ENCODE measurements around the gene CD72.

DNA sequence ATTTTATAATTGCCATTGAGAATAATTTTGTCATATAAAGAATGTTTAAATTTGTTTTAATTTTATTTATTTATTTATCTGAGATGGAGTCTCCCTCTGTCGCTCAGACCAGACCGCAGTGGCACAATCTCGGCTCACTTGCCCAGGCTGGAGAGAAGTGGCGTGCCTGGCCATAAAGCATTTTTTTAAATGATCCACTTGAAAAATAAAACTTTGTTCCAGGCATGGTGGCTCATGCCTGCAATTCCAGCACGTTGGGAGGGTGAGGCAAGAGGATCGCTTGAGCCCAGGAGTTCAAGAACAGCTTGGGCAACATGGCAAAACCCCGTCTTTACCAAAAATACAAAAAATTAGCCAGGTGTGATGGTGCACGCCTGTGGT, 34.6 kb upstream of the CD72 start:
- TF ChIP-seq, protein P1, sequence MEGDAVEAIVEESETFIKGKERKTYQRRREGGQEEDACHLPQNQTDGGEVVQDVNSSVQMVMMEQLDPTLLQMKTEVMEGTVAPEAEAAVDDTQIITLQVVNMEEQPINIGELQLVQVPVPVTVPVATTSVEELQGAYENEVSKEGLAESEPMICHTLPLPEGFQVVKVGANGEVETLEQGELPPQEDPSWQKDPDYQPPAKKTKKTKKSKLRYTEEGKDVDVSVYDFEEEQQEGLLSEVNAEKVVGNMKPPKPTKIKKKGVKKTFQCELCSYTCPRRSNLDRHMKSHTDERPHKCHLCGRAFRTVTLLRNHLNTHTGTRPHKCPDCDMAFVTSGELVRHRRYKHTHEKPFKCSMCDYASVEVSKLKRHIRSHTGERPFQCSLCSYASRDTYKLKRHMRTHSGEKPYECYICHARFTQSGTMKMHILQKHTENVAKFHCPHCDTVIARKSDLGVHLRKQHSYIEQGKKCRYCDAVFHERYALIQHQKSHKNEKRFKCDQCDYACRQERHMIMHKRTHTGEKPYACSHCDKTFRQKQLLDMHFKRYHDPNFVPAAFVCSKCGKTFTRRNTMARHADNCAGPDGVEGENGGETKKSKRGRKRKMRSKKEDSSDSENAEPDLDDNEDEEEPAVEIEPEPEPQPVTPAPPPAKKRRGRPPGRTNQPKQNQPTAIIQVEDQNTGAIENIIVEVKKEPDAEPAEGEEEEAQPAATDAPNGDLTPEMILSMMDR (IDR thresholded peaks at IDR 0.05), result no peak
- no peak for TF ChIP-seq EZH2 (IDR thresholded peaks at IDR 0.05)

Measured in neural progenitor cell (in vitro differentiated cells).